ELR (cell line): ENCODE data around the gene CCL22.
A peak's percentile ranks its signal among the peaks of the same experiment; 100 is the strongest.
"Not testable (repeated sequence)": the region's sequence is repeated elsewhere in the genome, so short reads cannot be mapped to it uniquely, and the experiment has no call there.

Source experiments
- DNase-seq: peaks from one replicate; pipeline ENCODE4 v3.0.0-alpha.2; 2015; ENCODE audit warnings: low read depth

The CCL22 gene

GRCh38 chr16:57358527-57359095 lies at the start of gene CCL22:
CCL22 (plus strand) TSS chr16:57358783; CDS start chr16:57358817, 34 bp downstream.
- DNase-seq: no peak

- DNase-seq: no peak
These were observed 47.8 kb upstream of the CCL22 start for GRCh38 chr16:57310801-57311200.

GRCh38 chr16:57313509-57313908 lies 45.1 kb upstream of the CCL22 start:
- no peak for DNase-seq

GRCh38 chr16:57314161-57314785 lies 44.3 kb upstream of the CCL22 start:
- DNase-seq: no peak

- DNase-seq: no peak
These were observed 43.2 kb upstream of the CCL22 start for GRCh38 chr16:57315416-57315815.

- DNase-seq: peak; percentile 84
These were observed 42.1 kb upstream of the CCL22 start for GRCh38 chr16:57316390-57317017.

- no peak for DNase-seq
These were observed 40.2 kb upstream of the CCL22 start for GRCh38 chr16:57318240-57318970.

- no peak for DNase-seq
These were observed 38.9 kb upstream of the CCL22 start for GRCh38 chr16:57319646-57320045.

GRCh38 chr16:57324749-57325148 lies 33.8 kb upstream of the CCL22 start:
- no peak for DNase-seq

GRCh38 chr16:57325458-57325857 lies 33.1 kb upstream of the CCL22 start:
- DNase-seq: peak; percentile 52

- no peak for DNase-seq
These were observed 28.8 kb upstream of the CCL22 start for GRCh38 chr16:57329718-57330327.

GRCh38 chr16:57331355-57331754 lies 27.2 kb upstream of the CCL22 start:
- DNase-seq: no peak

- no peak for DNase-seq
These were observed 25.2 kb upstream of the CCL22 start for GRCh38 chr16:57333402-57333801.

GRCh38 chr16:57335366-57335765 lies 23.2 kb upstream of the CCL22 start:
- no peak for DNase-seq

GRCh38 chr16:57341062-57341440 lies 17.5 kb upstream of the CCL22 start:
- no peak for DNase-seq

- peak; percentile 79 for DNase-seq
These were observed 16.9 kb upstream of the CCL22 start for GRCh38 chr16:57341441-57342303.

- not testable (repeated sequence) for DNase-seq
These were observed 16.0 kb upstream of the CCL22 start for GRCh38 chr16:57342606-57343005.

GRCh38 chr16:57343221-57343620 lies 15.4 kb upstream of the CCL22 start:
- DNase-seq: no peak

- DNase-seq: not testable (repeated sequence)
These were observed 14.5 kb upstream of the CCL22 start for GRCh38 chr16:57344094-57344493.

- DNase-seq: no peak
These were observed 13.6 kb upstream of the CCL22 start for GRCh38 chr16:57345021-57345420.

GRCh38 chr16:57345666-57346204 lies 12.8 kb upstream of the CCL22 start:
- no peak for DNase-seq
